Activated naive CD4-positive, alpha-beta T cell treated with anti-CD3 and anti-CD28 coated beads, Interleukin-2, amount 50 U/mL, for 16 hours (primary cell): ENCODE data around the gene SDF4.
"Not testable (repeated sequence)": the region's sequence is repeated elsewhere in the genome, so short reads cannot be mapped to it uniquely, and the experiment has no call there.

ENCODE experiments used
- DNase-seq: peaks from one replicate; pipeline ENCODE4 v3.0.0-alpha.2; 2020

Gene SDF4

GRCh38 chr1:1259540-1259939 lies 27.7 kb upstream of the SDF4 start:
- no peak for DNase-seq

GRCh38 chr1:1259119-1259488 lies 27.3 kb upstream of the SDF4 start:
- DNase-seq: no peak

GRCh38 chr1:1256956-1257871 lies 25.4 kb upstream of the SDF4 start:
- no peak for DNase-seq

- DNase-seq: no peak
These were observed 23.8 kb upstream of the SDF4 start for GRCh38 chr1:1255611-1256010.

GRCh38 chr1:1255078-1255477 lies 23.3 kb upstream of the SDF4 start:
- no peak for DNase-seq

GRCh38 chr1:1254667-1254998 lies 22.8 kb upstream of the SDF4 start:
- no peak for DNase-seq

GRCh38 chr1:1253972-1254666 lies 22.3 kb upstream of the SDF4 start:
- no peak for DNase-seq

- no peak for DNase-seq
These were observed 21.5 kb upstream of the SDF4 start for GRCh38 chr1:1253314-1253713.

- DNase-seq: peak; percentile 66
These were observed 19.0 kb upstream of the SDF4 start for GRCh38 chr1:1250786-1251284.

GRCh38 chr1:1248009-1248913 lies 16.5 kb upstream of the SDF4 start:
- DNase-seq: not testable (repeated sequence)

- no peak for DNase-seq
These were observed 15.6 kb upstream of the SDF4 start for GRCh38 chr1:1247341-1247913.

GRCh38 chr1:1246577-1247340 lies 15.0 kb upstream of the SDF4 start, which contains the start of gene C1QTNF12:
Gene C1QTNF12, minus strand, starts transcription at chr1:1246722. Its CDS starts 32 bp downstream, at chr1:1246690.
- DNase-seq: no peak

- no peak for DNase-seq
These were observed 14.2 kb upstream of the SDF4 start for GRCh38 chr1:1245817-1246576.

GRCh38 chr1:1245178-1245816 lies 13.5 kb upstream of the SDF4 start:
- no peak for DNase-seq

GRCh38 chr1:1244192-1244811 lies 12.5 kb upstream of the SDF4 start:
- no peak for DNase-seq

GRCh38 chr1:1243807-1244191 lies 12.0 kb upstream of the SDF4 start:
- DNase-seq: no peak

- no peak for DNase-seq
These were observed 11.5 kb upstream of the SDF4 start for GRCh38 chr1:1243266-1243660.

GRCh38 chr1:1242461-1243265 lies 10.9 kb upstream of the SDF4 start:
- no peak for DNase-seq

- no peak for DNase-seq
These were observed 9.9 kb upstream of the SDF4 start for GRCh38 chr1:1241588-1242219.
